ENCODE measurements around the gene TFRC. TPM values are rescaled to one million over a fixed set of nuclear protein-coding genes. Genes with fewer than 3 reads are reported as not detected.
A peak's percentile ranks its signal among the peaks of the same experiment; 100 is the strongest.
"Not testable (repeated sequence)": the region's sequence is repeated elsewhere in the genome, so short reads cannot be mapped to it uniquely, and the experiment has no call there.

The TFRC gene
- total RNA-seq, 2 experiments from 2014 or later: 550 TPM

DNA sequence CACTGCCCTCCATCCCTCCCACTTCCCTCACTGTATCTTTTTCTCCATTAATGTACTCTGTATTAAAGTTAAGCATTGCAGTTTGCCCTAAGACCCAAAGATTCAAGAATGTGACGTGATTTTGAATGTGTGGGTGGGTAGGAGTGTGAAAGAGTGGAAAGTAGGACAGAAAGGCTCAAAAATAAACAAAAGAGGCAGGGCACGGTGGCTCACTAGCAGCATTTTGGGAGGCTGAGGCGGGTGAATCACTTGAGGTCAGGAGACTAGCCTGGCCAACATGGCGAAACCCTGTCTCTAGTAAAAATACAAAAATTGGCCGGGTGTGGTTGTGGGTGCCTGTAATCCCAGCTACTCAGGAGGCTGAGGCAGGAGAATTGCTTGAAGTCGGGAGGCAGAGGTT, 18.4 kb downstream of the TFRC start:
- no peak for DNase-seq
- H3K4me1 Mint-ChIP-seq: peaks cover 13% of the 10 kb centered on the region
- H3K27me3 Mint-ChIP-seq: no peaks in the 10 kb centered on the region
- H3K36me3 Mint-ChIP-seq: peaks cover 55% of the 10 kb centered on the region
- H3K9me3 Mint-ChIP-seq: no peaks in the 10 kb centered on the region
- peak overlapping the region; percentile 78 for H3K27ac Mint-ChIP-seq
- H3K4me3 Mint-ChIP-seq: no peak overlapping the region

DNA sequence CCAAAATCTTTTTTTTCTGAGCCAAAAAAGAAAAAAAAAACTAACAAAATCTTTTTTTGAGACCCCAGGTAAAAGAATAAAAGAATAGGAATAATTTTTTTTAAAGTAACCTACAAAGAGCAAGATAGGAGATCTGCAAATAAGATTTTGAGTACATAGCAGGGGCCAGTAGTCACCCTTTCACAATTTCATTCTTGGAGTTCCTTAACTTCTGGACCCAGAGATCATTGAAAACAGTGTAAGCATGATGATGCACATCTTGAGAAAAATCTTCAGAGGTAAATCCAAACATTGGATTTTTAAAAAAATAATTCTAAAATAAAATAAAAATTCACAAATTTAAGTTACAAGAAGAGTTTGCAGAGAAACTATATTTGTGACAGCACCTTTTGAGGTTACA, 18.8 kb downstream of the TFRC start:
- Mint-ChIP-seq H3K9me3 (no peaks in the 10 kb centered on the region), H3K27me3 (no peaks in the 10 kb centered on the region), H3K4me3 (no peak overlapping the region), H3K27ac (peak overlapping the region; percentile 78), H3K4me1 (peaks cover 13% of the 10 kb centered on the region), H3K36me3 (peaks cover 55% of the 10 kb centered on the region)
- DNase-seq: no peak

DNA sequence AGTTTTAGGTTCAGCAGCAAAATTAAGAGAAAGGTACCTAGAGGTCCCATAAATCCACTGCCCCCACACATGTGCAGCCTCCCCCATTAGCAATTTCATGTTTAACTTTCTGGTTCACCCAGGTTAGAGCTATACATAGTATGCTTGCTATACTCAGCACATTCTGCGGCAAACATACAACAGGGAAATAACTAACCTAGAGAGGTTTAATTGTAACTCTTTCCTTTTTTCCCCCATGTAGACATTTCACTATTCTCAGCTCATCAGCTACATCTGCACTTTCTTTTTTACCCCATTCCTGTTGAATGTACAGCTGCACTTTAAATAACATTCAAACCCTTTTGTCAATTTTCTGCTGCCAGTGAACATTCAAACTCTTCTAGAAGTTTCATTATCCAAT, 21.1 kb downstream of the TFRC start:
- H3K4me3 Mint-ChIP-seq: no peak overlapping the region
- no peak overlapping the region for H3K27ac Mint-ChIP-seq
- H3K36me3 Mint-ChIP-seq: peaks cover 60% of the 10 kb centered on the region
- H3K27me3 Mint-ChIP-seq: no peaks in the 10 kb centered on the region
- H3K4me1 Mint-ChIP-seq: peaks cover 8% of the 10 kb centered on the region
- no peak for DNase-seq
- H3K9me3 Mint-ChIP-seq: no peaks in the 10 kb centered on the region

DNA sequence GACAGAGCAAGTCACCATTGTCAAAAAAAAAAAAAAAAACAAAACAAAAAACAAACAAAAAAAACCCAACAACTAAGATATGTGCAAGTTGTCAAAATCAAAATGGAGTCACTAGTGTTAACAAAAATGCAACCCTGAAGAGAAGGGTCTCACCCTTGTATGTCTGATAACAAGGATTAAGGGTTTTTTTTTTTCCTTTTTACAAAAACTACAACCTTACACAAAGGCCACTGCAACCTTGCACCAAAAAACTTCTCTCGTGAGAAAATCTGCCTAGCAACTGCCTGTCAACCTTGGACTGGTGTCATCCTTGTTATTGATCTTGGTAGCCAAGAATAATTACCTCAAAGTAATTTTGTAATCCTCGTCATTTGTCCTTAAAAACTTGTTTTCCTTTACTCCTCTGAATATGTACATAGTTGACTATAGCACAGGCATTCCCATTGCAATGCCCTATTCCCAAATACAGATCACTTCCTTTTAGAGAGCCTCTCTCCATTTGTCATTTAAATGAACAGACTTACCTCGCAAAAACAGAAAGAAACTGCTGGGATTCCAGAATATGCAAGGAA, 24.0 kb downstream of the TFRC start:
- Mint-ChIP-seq H3K27ac (no peak overlapping the region), H3K4me3 (no peak overlapping the region), H3K9me3 (no peaks in the 10 kb centered on the region), H3K27me3 (no peaks in the 10 kb centered on the region), H3K36me3 (peaks cover 57% of the 10 kb centered on the region), H3K4me1 (peaks cover 4% of the 10 kb centered on the region)
- DNase-seq: no peak

DNA sequence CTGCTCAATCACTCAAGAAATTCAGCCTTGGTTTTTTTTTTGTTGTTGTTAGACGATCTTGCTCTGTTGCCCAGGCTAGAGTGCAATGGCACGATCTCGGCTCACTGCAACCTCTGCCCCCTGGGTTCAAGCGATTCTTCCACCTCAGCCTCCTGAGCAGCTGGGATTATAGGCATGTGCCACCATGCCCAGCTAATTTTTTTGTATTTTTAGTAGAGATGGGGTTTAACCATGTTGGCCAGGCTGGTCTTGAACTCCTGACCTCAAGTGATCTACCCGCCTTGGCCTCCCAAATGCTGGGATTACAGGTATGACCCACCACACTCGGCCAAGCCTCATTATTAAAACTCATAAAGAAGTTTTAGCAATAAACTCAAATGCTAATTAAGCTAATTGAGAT, 25.5 kb downstream of the TFRC start:
- Mint-ChIP-seq H3K36me3 (peaks cover 56% of the 10 kb centered on the region), H3K27ac (peak overlapping the region; percentile 34)
- H3K4me1 Mint-ChIP-seq, DNase-seq, H3K27me3 Mint-ChIP-seq, H3K9me3 Mint-ChIP-seq, H3K4me3 Mint-ChIP-seq: not testable (repeated sequence)

DNA sequence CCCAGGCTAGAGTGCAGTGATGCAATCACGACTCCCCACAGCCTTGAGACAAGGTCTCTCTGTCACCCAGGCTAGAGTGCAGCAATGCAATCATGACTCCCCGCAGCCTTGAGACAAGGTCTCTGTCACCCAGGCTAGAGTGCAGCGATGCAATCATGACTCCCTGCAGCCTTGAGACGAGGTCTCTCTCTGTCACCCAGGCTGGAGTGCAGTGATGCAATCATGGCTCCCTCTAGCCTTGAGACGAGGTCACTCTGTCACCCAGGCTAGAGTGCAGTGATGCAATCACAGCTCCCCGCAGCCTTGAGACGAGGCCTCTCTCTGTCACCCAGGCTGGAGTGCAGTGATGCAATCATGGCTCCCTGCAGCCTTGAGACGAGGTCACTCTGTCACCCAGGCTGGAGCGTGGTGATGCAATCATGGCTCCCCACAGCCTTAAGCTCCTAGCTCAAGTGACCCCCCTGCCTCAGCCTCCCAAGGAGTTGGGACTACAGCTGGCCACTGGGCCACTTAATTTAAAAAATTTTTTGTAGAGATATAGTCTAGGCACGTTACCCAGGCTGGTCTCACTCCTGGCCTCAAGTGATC, 26.1 kb downstream of the TFRC start:
- Mint-ChIP-seq H3K36me3 (peaks cover 57% of the 10 kb centered on the region), H3K4me3 (no peak overlapping the region), H3K4me1 (peaks cover 4% of the 10 kb centered on the region), H3K9me3 (no peaks in the 10 kb centered on the region), H3K27ac (peak overlapping the region; percentile 81), H3K27me3 (no peaks in the 10 kb centered on the region)
- no peak for DNase-seq

DNA sequence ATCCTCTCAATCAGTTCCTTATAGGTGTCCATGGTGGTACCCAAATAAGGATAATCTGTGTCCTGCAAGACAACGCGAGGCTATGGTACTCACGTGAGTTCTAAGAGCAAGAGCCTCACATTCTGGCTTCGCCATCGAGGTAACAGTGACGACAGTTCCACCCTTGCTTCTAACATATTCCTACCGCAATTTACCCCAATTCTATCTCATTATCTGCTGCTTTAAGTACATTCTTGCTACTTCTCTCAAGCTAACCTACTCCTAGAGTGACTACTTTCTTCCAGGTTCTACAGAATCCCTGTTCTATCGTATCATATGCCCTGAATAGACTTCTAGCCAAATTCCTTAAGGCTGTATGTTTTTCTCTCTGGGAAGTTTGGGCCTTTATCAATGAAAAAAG, 26.6 kb downstream of the TFRC start:
- DNase-seq: no peak
- Mint-ChIP-seq H3K4me3 (no peak overlapping the region), H3K36me3 (peaks cover 55% of the 10 kb centered on the region), H3K4me1 (peaks cover 4% of the 10 kb centered on the region), H3K27ac (peak overlapping the region; percentile 81), H3K27me3 (no peaks in the 10 kb centered on the region), H3K9me3 (no peaks in the 10 kb centered on the region)

DNA sequence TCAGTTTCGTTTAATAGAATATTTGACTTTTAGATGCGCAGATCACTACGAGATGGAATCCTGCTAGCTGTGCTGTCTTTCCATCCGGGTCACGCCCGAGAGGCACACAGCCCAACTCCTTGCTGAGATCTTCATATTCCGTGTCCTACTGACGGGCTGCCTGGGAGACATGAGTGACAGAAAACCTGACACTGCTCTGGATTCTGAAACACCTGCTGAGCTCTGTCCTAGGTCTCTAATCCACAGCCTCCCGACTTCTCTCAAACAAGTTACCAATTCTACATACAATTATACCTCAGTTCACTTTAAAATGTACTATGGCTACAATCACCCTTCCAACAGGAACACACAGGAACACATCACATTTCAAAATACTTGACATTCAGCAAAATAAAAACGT, 27.2 kb downstream of the TFRC start:
- Mint-ChIP-seq H3K9me3 (no peaks in the 10 kb centered on the region), H3K27me3 (no peaks in the 10 kb centered on the region), H3K36me3 (peaks cover 53% of the 10 kb centered on the region), H3K4me1 (peaks cover 8% of the 10 kb centered on the region), H3K4me3 (no peak overlapping the region), H3K27ac (peak overlapping the region; percentile 6)
- DNase-seq: no peak

DNA sequence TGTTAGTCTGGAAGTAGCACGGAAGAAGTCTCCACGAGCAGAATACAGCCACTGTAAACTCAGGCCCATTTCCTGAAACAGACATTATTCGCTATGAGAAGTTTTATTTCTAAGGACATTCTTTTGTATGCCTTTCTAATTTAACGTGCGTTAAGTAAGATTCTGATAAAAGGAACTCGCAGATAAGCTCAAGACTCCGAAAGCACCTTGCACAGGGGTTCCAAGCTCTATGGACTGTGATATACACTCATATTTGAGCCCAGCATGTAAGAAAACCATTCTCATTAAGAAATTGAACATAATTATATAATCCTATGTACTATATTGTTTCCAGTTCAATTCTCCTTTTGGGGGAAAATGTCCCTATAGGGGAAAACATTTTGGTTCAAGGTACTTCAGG, 28.4 kb downstream of the TFRC start:
- Mint-ChIP-seq H3K4me3 (no peak overlapping the region), H3K9me3 (no peaks in the 10 kb centered on the region), H3K27me3 (no peaks in the 10 kb centered on the region), H3K27ac (no peak overlapping the region), H3K4me1 (peaks cover 10% of the 10 kb centered on the region), H3K36me3 (peaks cover 60% of the 10 kb centered on the region)
- DNase-seq: no peak

DNA sequence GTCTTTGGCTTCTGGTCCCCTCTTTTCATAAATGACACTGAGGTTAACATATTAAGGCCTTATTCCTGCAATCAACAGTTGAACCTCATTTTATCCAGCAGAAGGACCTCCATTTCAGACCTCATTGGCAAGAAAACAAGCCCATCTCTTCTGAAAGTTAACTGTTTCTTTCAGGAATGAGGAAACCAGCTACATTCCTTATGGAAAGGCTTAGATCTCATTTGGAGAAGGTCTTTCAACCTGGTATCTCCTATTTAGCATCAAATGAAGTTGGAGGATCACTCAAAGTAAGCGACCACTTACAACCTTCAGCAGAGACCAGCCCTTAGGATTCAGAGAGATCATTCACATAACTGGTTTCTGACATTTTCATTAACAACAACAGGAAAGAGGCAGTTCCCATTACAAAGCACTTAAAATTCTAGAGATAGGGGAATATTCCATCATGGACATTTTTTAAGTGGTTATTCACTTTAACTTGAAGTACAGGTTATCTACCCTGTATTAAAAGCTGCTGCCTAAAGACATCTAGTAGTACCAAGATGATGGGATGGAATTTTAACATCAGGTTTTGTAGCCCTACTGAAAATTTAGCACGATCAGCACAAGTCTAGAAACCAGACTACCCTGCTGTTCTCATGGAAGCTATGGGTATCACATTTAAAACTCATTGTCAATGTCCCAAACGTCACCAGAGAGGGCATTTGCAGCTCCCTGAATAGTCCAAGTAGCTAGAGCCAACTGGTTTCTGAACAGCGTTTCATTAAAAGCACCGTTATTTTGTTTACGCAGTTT, 30.4 kb downstream of the TFRC start:
- Mint-ChIP-seq H3K9me3 (no peaks in the 10 kb centered on the region), H3K4me1 (peaks cover 10% of the 10 kb centered on the region), H3K27me3 (no peaks in the 10 kb centered on the region), H3K4me3 (no peak overlapping the region), H3K27ac (peak overlapping the region; percentile 28), H3K36me3 (peaks cover 47% of the 10 kb centered on the region)
- DNase-seq: no peak

DNA sequence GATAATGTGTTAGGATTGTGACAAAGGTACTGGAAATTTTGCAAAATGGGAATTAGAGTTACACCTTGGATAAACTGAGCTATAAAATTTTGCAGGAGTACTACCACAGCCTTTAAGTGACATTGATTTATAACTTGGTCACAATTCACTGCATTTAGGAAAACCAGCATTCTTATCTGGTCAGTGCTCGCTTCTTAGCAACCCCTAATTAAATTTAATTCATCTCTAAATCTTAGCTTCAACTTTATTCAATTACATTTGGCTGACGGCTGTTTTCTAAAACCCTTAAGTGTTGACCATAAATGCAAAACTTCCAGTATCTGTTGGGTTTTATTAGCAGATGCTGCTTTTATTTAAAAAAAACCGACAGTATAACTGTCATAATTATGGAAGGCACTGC, 31.3 kb downstream of the TFRC start:
- H3K9me3 Mint-ChIP-seq: no peaks in the 10 kb centered on the region
- DNase-seq: no peak
- H3K4me1 Mint-ChIP-seq: peaks cover 10% of the 10 kb centered on the region
- H3K4me3 Mint-ChIP-seq: no peak overlapping the region
- H3K27ac Mint-ChIP-seq: no peak overlapping the region
- no peaks in the 10 kb centered on the region for H3K27me3 Mint-ChIP-seq
- H3K36me3 Mint-ChIP-seq: peaks cover 40% of the 10 kb centered on the region

DNA sequence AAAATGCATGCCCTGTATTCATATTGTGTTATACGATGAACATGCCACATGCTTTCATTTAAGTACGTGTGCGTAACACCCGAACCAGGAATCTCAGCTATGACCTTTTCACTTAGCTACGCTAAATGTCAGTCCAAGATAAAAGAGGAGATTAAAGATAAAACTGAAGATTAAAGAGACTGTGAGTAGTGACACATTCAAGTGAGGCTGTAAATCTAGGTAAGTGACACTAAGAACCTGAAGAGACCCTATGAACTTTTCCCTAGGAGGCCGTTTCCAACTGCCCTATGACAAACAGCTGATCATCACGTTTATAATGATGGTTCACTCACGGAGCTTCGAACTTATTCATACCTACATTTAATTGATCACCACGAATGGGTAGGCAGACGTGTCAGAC, 32.2 kb downstream of the TFRC start:
- Mint-ChIP-seq H3K27me3 (no peaks in the 10 kb centered on the region), H3K36me3 (peaks cover 42% of the 10 kb centered on the region), H3K9me3 (no peaks in the 10 kb centered on the region), H3K4me1 (peaks cover 10% of the 10 kb centered on the region), H3K4me3 (no peak overlapping the region), H3K27ac (peak overlapping the region; percentile 42)
- no peak for DNase-seq

DNA sequence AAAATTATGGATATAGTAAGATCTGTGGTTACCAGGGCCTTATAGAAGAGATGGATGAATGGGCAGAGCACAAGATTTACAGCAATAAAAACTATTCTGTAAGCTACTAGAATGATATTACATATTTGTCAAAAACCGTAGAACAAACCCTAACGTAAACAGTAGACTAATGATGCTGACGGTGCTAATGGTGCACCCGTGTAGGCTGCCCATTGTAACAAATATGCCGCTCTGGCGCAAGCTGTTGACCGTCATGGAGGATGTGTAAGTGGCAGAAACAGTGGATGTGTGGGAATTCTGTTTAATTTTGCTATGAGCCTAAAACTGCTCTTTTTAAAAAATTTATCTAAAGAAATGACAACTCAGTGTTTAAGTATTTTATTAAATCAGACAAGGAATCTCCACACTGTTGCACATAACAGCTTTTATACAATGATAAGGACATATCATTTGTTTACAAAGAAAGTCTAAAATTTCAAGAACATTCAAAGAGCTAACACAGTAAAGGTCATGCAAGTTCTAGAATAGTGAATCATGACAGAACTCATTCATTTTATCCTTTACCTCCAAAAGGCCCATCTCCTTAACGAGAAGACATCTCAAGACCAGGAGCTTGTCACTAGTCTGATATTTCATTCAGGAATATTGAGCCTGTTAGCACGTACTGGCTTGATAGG, 32.8 kb downstream of the TFRC start:
- DNase-seq: no peak
- Mint-ChIP-seq H3K36me3 (peaks cover 41% of the 10 kb centered on the region), H3K27me3 (no peaks in the 10 kb centered on the region), H3K9me3 (no peaks in the 10 kb centered on the region), H3K4me1 (peaks cover 10% of the 10 kb centered on the region), H3K4me3 (no peak overlapping the region), H3K27ac (peak overlapping the region; percentile 29)

DNA sequence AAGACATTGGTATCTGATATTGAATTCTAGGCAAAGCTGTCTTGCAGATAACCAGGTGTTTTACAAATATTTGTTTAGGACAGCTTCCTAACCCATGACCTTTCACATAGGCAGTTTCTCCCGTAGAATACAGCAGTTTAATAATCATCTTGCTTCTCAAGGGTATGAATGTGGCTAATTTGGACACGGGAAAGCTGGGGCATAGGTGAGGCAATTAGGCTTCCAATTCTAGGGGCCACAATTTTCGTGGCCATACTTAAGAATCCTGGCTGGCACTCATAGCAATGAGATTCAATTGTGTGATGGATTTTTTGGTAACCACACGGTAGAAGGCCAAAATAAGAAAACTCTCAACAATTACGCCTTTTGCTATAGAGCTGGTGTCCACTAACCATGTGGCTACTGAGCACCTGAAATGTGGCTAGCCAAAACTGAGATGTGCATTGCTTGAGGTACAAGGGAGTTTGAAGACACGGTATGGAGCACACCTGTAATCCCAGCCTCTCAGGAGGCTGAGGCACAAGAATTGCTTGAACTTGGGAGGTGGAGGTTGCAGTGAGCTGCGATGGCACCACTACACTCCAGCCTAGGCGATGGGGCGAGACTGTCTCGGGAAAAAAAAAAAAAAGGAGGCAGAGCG, 34.4 kb downstream of the TFRC start:
- no peaks in the 10 kb centered on the region for H3K9me3 Mint-ChIP-seq
- H3K4me1 Mint-ChIP-seq: peaks cover 8% of the 10 kb centered on the region
- no peaks in the 10 kb centered on the region for H3K27me3 Mint-ChIP-seq
- DNase-seq: no peak
- no peak overlapping the region for H3K27ac Mint-ChIP-seq
- H3K36me3 Mint-ChIP-seq: peaks cover 36% of the 10 kb centered on the region
- no peak overlapping the region for H3K4me3 Mint-ChIP-seq

DNA sequence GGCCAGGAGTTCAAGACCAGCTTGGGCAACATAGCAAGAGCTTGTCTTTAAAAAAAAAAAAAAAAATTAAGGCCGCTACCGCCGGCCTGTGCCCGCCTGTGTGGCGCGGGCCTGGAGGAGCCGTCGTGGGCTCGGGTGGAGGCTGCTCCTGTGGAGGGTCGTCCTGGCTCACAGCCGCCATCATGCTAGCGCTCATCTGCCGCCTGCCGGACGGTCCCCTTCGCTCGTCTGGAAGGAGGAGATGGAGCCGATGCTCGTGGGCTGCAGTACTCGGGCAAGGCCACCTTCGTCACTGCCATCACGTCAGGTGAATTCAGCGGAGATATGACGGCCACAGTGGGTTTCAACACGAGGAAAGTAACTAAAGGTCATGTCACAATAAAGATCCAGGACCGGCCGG, 37.4 kb downstream of the TFRC start:
- Mint-ChIP-seq H3K4me1 (peaks cover under 1% of the 10 kb centered on the region), H3K4me3 (no peak overlapping the region), H3K27me3 (no peaks in the 10 kb centered on the region), H3K27ac (no peak overlapping the region), H3K36me3 (peaks cover 25% of the 10 kb centered on the region), H3K9me3 (no peaks in the 10 kb centered on the region)
- no peak for DNase-seq

Data from activated naive CD8-positive, alpha-beta T cell treated with anti-CD3 and anti-CD28 coated beads for 36 hours (primary cell).